A549 (cell line): ENCODE results near the gene INKA1. TPM values are rescaled to one million over a fixed set of nuclear protein-coding genes. Genes with fewer than 3 reads are reported as not detected.
A peak's percentile ranks its signal among the peaks of the same experiment; 100 is the strongest.

Experiments used
- ATAC-seq, 2 experiments: fragments of 200-7000 bp in 1 of 2; fragments of >200 bp in 1 of 2; cut with Nextera tagmentation in 1 of 2; cut with Tn5 transposase in 1 of 2; 3 replicates each; pipeline versions ENCODE4 v1.8.0 to v1.9.1; 2018 to 2020; ENCODE audit warnings: mild to moderate bottlenecking in 1 of 2, moderate library complexity in 1 of 2
- CTCF ChIA-PET: fragments of 300-600 bp; sonication (Branson Sonifier 250); formaldehyde crosslinking; extraction: SDS; loops from one replicate; lab custom pipeline; 2021; ENCODE audit warnings: antibody characterized with exemption, inconsistent platforms; lab: Yijun Ruan, JAX
- POLR2A ChIA-PET: fragments of 350-600 bp; formaldehyde crosslinking; extraction: SDS; loops from one replicate; lab custom pipeline; 2021; ENCODE audit warnings: antibody characterized with exemption, inconsistent platforms; lab: Yijun Ruan, JAX
- DNase-seq, 2 experiments: peaks; one replicate each; pipeline versions ENCODE4 v3.0.0 to v3.0.0-alpha.2; 2011 to 2016; ENCODE audit warnings: low read depth in 1 of 2, low spot score in 1 of 2
- FAIRE-seq: peaks from 2 replicates; lab custom pipeline; 2011; peaks lifted over from hg19 to GRCh38; lab: Jason Lieb, UNC
- H3K27ac ChIP-seq, 2 experiments: fragments of >200 bp; sonication (Bioruptor Twin); formaldehyde crosslinking; 3 replicates each; pipeline ENCODE4 v1.5.1; 2016 to 2017
- H3K4me1 ChIP-seq: fragments of >200 bp; sonication (Bioruptor Twin); formaldehyde crosslinking; 3 replicates; pipeline ENCODE4 v1.6.1; 2016
- H3K4me2 ChIP-seq: fragments of >200 bp; sonication (Bioruptor Twin); formaldehyde crosslinking; 3 replicates; pipeline ENCODE4 v1.6.1; 2016
- H3K4me3 ChIP-seq: fragments of >200 bp; sonication (Bioruptor Twin); formaldehyde crosslinking; 3 replicates; pipeline ENCODE4 v1.5.1; 2016
- H3K9me3 ChIP-seq: fragments of >200 bp; sonication (Bioruptor Twin); formaldehyde crosslinking; 3 replicates; pipeline ENCODE4 v1.6.1; 2016
- BHLHE40 ChIP-seq: IDR thresholded peaks from 2 replicates; pipeline ENCODE4 v1.6.1; 2012; ENCODE audit warnings: low read depth, low read length, inconsistent platforms
- CEBPB ChIP-seq, 2 experiments: fragments of >200 bp in 1 of 2; sonication (Bioruptor Twin) in 1 of 2; formaldehyde crosslinking in 1 of 2; IDR thresholded peaks; 2 replicates each; pipeline ENCODE4 v1.6.1; 2012 to 2016
- CHD4 ChIP-seq: fragments of 200-600 bp; sonication (generic); IDR thresholded peaks from 2 replicates; pipeline ENCODE4 v1.6.1; 2016; ENCODE audit warnings: antibody characterized with exemption, mild to moderate bottlenecking, borderline replicate concordance
- E2F6 ChIP-seq: IDR thresholded peaks from 2 replicates; pipeline ENCODE4 v1.6.1; 2012; ENCODE audit warnings: low read depth, borderline replicate concordance
- FOSB ChIP-seq: fragments of 250-450 bp; sonication (Bioruptor Pico); IDR thresholded peaks from 2 replicates; pipeline ENCODE4 v1.5.0; 2020; ENCODE audit warnings: mild to moderate bottlenecking, moderate library complexity
- FOSL2 ChIP-seq, 2 experiments: fragments of 450-650 bp in 1 of 2; fragments of >200 bp in 1 of 2; sonication (Bioruptor Twin) in 1 of 2; formaldehyde crosslinking; IDR thresholded peaks; 2 replicates each; pipeline versions ENCODE4 v1.5.0 to v1.6.1; 2016 to 2020; ENCODE audit warnings: mild to moderate bottlenecking in 1 of 2, moderate library complexity in 1 of 2
- KDM5A ChIP-seq: fragments of 200-600 bp; sonication (generic); IDR thresholded peaks from 2 replicates; pipeline ENCODE4 v1.6.1; 2016; ENCODE audit warnings: antibody characterized with exemption, mild to moderate bottlenecking
- MYC ChIP-seq: IDR thresholded peaks from 2 replicates; pipeline ENCODE4 v1.6.1; 2012; ENCODE audit warnings: mild to moderate bottlenecking, inconsistent platforms, low read length, improper control_type of control experiment, borderline replicate concordance
- NR3C1 ChIP-seq: fragments of >200 bp; sonication (Bioruptor Twin); formaldehyde crosslinking; IDR thresholded peaks from 3 replicates; pipeline ENCODE4 v1.6.1; 2017
- REST ChIP-seq: fragments of 200-600 bp; sonication (generic); IDR thresholded peaks from 2 replicates; pipeline ENCODE4 v1.6.1; 2016; ENCODE audit warnings: antibody characterized with exemption, mild to moderate bottlenecking, moderate library complexity
- RFX5 ChIP-seq: fragments of 450-650 bp; IDR thresholded peaks from 2 replicates; pipeline ENCODE4 v1.7.1; 2014; ENCODE audit warnings: antibody characterized with exemption, mild to moderate bottlenecking, moderate library complexity
- SREBF2 ChIP-seq: fragments of 450-650 bp; IDR thresholded peaks from 2 replicates; pipeline ENCODE4 v1.6.1; 2014; ENCODE audit warnings: mild to moderate bottlenecking, moderate library complexity
- ZC3H11A ChIP-seq: fragments of 450-650 bp; IDR thresholded peaks from 2 replicates; pipeline ENCODE4 v1.6.1; 2014; ENCODE audit warnings: antibody characterized with exemption, mild to moderate bottlenecking
- ZFP36 ChIP-seq: fragments of 450-650 bp; IDR thresholded peaks from 2 replicates; pipeline ENCODE4 v1.6.1; 2014; ENCODE audit warnings: borderline replicate concordance; ENCODE audit not compliant: partially characterized antibody
- ZNF302 ChIP-seq: fragments of 250-450 bp; sonication (Bioruptor Pico); IDR thresholded peaks from 2 replicates; pipeline ENCODE4 v1.9.0; 2021; ENCODE audit warnings: inconsistent platforms, mild to moderate bottlenecking, moderate library complexity
- WGBS: methylation state at CpG from one replicate; pipeline ENCODE4 v1.1.6; 2017; ENCODE audit errors: missing lambda C conversion rate; 5-methylcytosine and 5-hydroxymethylcytosine counted together
- polyA plus RNA-seq, 4 experiments: library from polyadenylated mRNA; depleted of rRNA in 3 of 4; stranded (reverse); fragments of >200 nt; fragmentation: RNase III in 1 of 4; extraction: RNeasy Plus Mini Kit Qiagen cat#74134 plus additional on column Dnase treatment in 1 of 4; gene quantifications; 2 replicates in 3 of 4; 3 replicates in 1 of 4; pipeline ENCODE4 v1.2.3, GENCODE V29; 2011 to 2017

Gene INKA1
- polyA plus RNA-seq, 2 of the 4 experiments (the other 2 are of a cell fraction) = 0.39 to 0.74 TPM

- no peak overlapping the region for H3K4me3 ChIP-seq
- no peak for TF ChIP-seq E2F6
- TF ChIP-seq SREBF2 = no peak
- TF ChIP-seq ZC3H11A = no peak
- ATAC-seq = no peak
- FAIRE-seq = no peak
- no peaks in the 10 kb centered on the region for H3K9me3 ChIP-seq
- CTCF ChIA-PET = interaction anchor here (1.6 to 1.8 kb wide), 2 partner anchors 8 to 44 kb away, joined by 6 to 7 read pairs; partner anchors contain the start of gene INKA1
- H3K4me2 ChIP-seq = no peak overlapping the region
- H3K4me1 ChIP-seq = peaks cover 13% of the 10 kb centered on the region
- 90% methylated on average over 6 of the region's 24 CpGs for WGBS
- DNase-seq = no peak
- H3K27ac ChIP-seq = no peak overlapping the region
- POLR2A ChIA-PET = no interaction called here
These were observed 7.8 kb upstream of the INKA1 start for GRCh38 chr3:49794926-49795905.

GRCh38 chr3:49799105-49799504, 4.0 kb upstream of the INKA1 start:
- ChIA-PET POLR2A (no interaction called here), CTCF (interaction anchor here (0.9 to 8.6 kb wide), 3 partner anchors 11 to 41 kb away, joined by 3 to 119 read pairs (median 3); partner anchors contain the start of gene IP6K1)
- Histone ChIP-seq H3K4me2 (peak overlapping the region; percentile 68), H3K4me3 (no peak overlapping the region), H3K4me1 (peaks cover 14% of the 10 kb centered on the region), H3K9me3 (no peaks in the 10 kb centered on the region), H3K27ac (peak overlapping the region; percentile 66 to 81; a peak in 5 of 6 replicates)
- FAIRE-seq = no peak
- no peak for ATAC-seq
- DNase-seq = no peak
- TF ChIP-seq FOSB (CRISPR knock-in tag) = no peak
- no peak for TF ChIP-seq KDM5A
- no peak for TF ChIP-seq RFX5
- no peak for TF ChIP-seq CHD4
- TF ChIP-seq REST = no peak
- no peak for TF ChIP-seq NR3C1
- TF ChIP-seq MYC = no peak
- TF ChIP-seq ZFP36 = no peak
- no peak for TF ChIP-seq ZNF302 (CRISPR knock-in tag)
- 63% methylated on average over 1 of the region's 1 CpG for WGBS

- TF ChIP-seq BHLHE40 = no peak
- 0 out of 4 replicates have a peak, but pooled peaks of 1 of the 2 experiments have one; percentile 21 for TF ChIP-seq CEBPB (IDR thresholded peaks at IDR 0.05)
- TF ChIP-seq FOSL2 (IDR thresholded peaks at IDR 0.05) = no peak
- peak; percentile 53 for TF ChIP-seq FOSL2 (CRISPR knock-in tag; IDR thresholded peaks at IDR 0.05)
- DNase-seq = peak; percentile 72 to 89
- WGBS = 11% methylated on average over 4 of the region's 4 CpGs
- FAIRE-seq = no peak
- ChIA-PET CTCF (interaction anchor here (0.9 to 8.6 kb wide), 4 partner anchors 11 to 106 kb away, joined by 3 to 119 read pairs (median 3); partner anchors contain the start of gene IP6K1), POLR2A (interaction anchor here (0.7 to 0.8 kb wide), 2 partner anchors 14 to 101 kb away, joined by 3 to 4 read pairs; partner anchors contain the start of gene IP6K1)
- peak within 1 kb of the TSS; percentile 66 to 81; a peak in 5 of 6 replicates for H3K27ac ChIP-seq
- peaks cover 14% of the 10 kb centered on the region for H3K4me1 ChIP-seq
- no peak within 1 kb of the TSS for H3K4me3 ChIP-seq
- peak; percentile 47 to 67; a peak in 4 of 6 replicates for ATAC-seq
- peak within 1 kb of the TSS; percentile 68 for H3K4me2 ChIP-seq
- H3K9me3 ChIP-seq = no peaks in the 10 kb centered on the region
These were observed 3.3 kb upstream of the INKA1 start, which contains the start of gene CDHR4 for GRCh38 chr3:49799761-49800160. Gene CDHR4, minus strand, starts transcription at chr3:49799873. Its CDS starts 61 bp downstream, at chr3:49799812.
